RWPE2 (cell line): ENCODE results near the gene HILPDA.

Experiments used
- ATAC-seq: fragments of 200-7000 bp; cut with Tn5 transposase; 3 replicates; pipeline ENCODE4 v1.9.1; 2021; ENCODE audit warnings: low read depth
- DNase-seq: peaks from one replicate; pipeline ENCODE4 v3.0.0-alpha.2; 2020; ENCODE audit warnings: low spot score
- H3K27ac ChIP-seq: fragments of 450-650 bp; 2 replicates; pipeline ENCODE4 v1.5.1; 2017; ENCODE audit warnings: mild to moderate bottlenecking; ENCODE audit not compliant: poor library complexity, severe bottlenecking
- H3K27me3 ChIP-seq: fragments of 250-450 bp; sonication (Bioruptor Pico); 2 replicates; pipeline ENCODE4 v1.5.1; 2021; ENCODE audit warnings: mild to moderate bottlenecking, moderate library complexity; ENCODE audit not compliant: insufficient read depth, poor library complexity, severe bottlenecking
- H3K36me3 ChIP-seq: fragments of 250-450 bp; sonication (Bioruptor Pico); 2 replicates; pipeline ENCODE4 v1.5.1; 2020; ENCODE audit warnings: low read depth, mild to moderate bottlenecking, moderate library complexity
- H3K4me1 ChIP-seq: fragments of 250-450 bp; sonication (Bioruptor Pico); 2 replicates; pipeline ENCODE4 v1.5.1; 2021; ENCODE audit warnings: mild to moderate bottlenecking, moderate library complexity; ENCODE audit not compliant: insufficient read depth, poor library complexity, severe bottlenecking
- H3K4me3 ChIP-seq: fragments of 250-450 bp; sonication (Bioruptor Pico); 2 replicates; pipeline ENCODE4 v1.5.1; 2021; ENCODE audit warnings: mild to moderate bottlenecking, moderate library complexity; ENCODE audit not compliant: severe bottlenecking
- H3K9me3 ChIP-seq: fragments of 250-450 bp; sonication (Bioruptor Pico); 2 replicates; pipeline ENCODE4 v1.5.1; 2021; ENCODE audit warnings: mild to moderate bottlenecking, moderate library complexity; ENCODE audit not compliant: severe bottlenecking
- TF ChIP-seq, protein P1 (sequence below): fragments of 450-650 bp; IDR thresholded peaks from one replicate; pipeline ENCODE4 v1.5.1; 2017; ENCODE audit warnings: mild to moderate bottlenecking, moderate library complexity; ENCODE audit not compliant: poor library complexity, severe bottlenecking

HILPDA gene

GRCh38 chr7:128455543-128456254 lies at the start of gene HILPDA:
TSS of gene HILPDA (plus strand) at chr7:128455878. CDS start at chr7:128457269, 1,391 bp downstream.
- no peaks in the 10 kb centered on the region for H3K9me3 ChIP-seq
- DNase-seq (peak; percentile 87), ATAC-seq (peak; percentile 89)
- peaks cover 14% of the 10 kb centered on the region for H3K36me3 ChIP-seq
- peak within 1 kb of the TSS; percentile 64 for H3K4me3 ChIP-seq
- no peaks in the 10 kb centered on the region for H3K4me1 ChIP-seq
- peak within 1 kb of the TSS; percentile 53 for H3K27ac ChIP-seq
- no peaks in the 10 kb centered on the region for H3K27me3 ChIP-seq
- TF ChIP-seq, protein P1, sequence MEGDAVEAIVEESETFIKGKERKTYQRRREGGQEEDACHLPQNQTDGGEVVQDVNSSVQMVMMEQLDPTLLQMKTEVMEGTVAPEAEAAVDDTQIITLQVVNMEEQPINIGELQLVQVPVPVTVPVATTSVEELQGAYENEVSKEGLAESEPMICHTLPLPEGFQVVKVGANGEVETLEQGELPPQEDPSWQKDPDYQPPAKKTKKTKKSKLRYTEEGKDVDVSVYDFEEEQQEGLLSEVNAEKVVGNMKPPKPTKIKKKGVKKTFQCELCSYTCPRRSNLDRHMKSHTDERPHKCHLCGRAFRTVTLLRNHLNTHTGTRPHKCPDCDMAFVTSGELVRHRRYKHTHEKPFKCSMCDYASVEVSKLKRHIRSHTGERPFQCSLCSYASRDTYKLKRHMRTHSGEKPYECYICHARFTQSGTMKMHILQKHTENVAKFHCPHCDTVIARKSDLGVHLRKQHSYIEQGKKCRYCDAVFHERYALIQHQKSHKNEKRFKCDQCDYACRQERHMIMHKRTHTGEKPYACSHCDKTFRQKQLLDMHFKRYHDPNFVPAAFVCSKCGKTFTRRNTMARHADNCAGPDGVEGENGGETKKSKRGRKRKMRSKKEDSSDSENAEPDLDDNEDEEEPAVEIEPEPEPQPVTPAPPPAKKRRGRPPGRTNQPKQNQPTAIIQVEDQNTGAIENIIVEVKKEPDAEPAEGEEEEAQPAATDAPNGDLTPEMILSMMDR = no peak

DNA sequence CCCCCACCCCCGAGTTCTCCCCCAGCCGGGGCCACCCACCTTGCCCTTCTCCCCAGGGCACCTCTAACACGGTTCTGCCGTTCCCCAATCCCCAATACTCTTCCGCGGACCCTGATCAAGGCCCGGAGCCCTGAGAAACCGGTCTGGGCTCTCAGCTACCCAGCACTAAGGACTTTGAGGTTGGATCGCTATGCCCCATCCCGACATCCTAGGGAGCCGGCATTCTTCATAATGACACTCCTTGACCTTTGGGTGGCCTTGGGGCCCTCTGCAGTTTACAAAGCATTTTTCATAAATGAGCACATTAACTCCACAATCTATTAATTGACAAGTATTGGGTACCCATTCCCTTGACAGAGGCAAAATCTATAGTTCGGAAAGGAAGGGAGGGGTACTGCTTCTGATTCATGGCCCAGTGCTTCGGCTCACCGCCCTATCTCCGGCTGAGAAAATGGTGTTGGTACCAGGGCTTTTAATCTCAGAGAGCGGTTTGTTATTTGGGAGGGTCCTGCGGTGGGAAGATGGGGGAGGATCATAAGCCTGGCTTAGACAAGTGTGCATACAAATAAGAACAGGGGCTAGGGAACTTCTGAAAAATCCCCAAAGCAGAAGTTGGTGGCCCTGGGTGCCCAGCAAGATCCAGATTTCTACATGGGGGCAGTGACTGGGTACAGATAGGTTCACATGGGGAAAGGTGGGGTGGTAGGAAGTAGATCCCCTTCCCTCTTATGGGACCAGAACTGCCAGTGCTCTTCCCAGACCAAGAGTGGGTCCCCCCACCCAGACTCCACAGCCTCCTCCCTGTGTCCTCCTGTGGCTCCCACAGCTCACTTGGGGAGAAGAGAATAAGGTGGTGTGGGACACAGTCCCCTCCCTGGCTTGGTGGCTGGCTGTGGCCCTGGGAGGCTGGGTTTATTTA lies 49.1 kb upstream of the HILPDA start:
- TF ChIP-seq, protein P1 = no peak
- Histone ChIP-seq H3K27me3 (no peaks in the 10 kb centered on the region), H3K4me3 (no peak overlapping the region), H3K9me3 (no peaks in the 10 kb centered on the region), H3K36me3 (peaks cover 24% of the 10 kb centered on the region), H3K27ac (no peak overlapping the region), H3K4me1 (peaks cover 9% of the 10 kb centered on the region)
- DNase-seq (no peak), ATAC-seq (no peak)

GRCh38 chr7:128407233-128407589 lies 48.5 kb upstream of the HILPDA start:
- Histone ChIP-seq H3K27me3 (no peaks in the 10 kb centered on the region), H3K27ac (no peak overlapping the region), H3K4me3 (no peak overlapping the region), H3K9me3 (no peaks in the 10 kb centered on the region), H3K4me1 (peaks cover 9% of the 10 kb centered on the region), H3K36me3 (peaks cover 18% of the 10 kb centered on the region)
- DNase-seq (no peak), ATAC-seq (no peak)
- TF ChIP-seq, protein P1 = no peak

DNA sequence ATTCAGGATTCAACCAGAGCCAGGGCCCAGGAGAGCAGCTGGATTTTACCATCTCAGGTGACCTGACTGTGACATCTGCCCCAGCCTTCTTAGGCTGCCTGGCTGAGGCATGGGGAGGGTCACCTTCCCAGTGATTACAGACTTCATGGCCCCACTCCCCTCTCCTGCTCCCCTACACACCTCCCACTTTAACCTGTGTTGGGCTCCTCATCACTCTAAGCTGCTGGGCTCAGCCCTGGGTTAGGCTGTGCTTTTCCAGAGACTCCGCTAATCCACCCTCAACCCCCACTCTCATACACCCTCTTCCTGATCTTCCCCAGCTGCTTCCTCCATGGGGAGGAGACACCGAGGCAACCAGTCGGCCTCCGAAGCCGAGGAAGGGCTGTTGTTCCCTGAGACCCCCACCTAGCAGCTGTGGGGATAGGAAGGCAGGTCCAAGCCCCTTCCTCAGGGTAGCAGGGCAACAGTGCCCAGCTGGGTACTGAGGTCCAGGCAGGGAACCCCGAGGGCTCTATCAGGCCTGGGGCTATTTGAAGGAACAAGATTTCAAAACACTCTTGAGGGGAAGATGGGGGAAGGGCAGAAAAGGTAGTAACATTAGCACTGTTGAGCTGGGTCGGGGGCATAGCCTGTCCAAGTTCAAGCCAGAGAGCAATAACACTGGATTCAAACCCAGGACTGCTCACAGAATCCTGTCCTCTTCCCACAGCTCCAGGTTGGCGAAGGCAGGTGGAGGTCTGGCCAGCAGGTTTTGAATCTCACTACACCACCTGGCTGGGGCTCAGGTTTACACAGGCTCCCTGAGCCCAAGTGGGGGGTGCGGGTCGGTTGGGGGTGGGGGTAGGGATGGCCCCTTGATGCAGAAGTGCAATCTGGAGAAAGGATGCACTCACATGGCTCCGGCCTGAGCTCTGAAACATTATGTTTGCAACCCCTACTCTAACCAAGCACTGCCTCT lies 47.6 kb upstream of the HILPDA start:
- no peak for ATAC-seq
- no peaks in the 10 kb centered on the region for H3K27me3 ChIP-seq
- no peak for DNase-seq
- H3K4me3 ChIP-seq = no peak overlapping the region
- peak overlapping the region; percentile 34 for H3K27ac ChIP-seq
- H3K36me3 ChIP-seq = peaks cover 9% of the 10 kb centered on the region
- peaks cover 9% of the 10 kb centered on the region for H3K4me1 ChIP-seq
- TF ChIP-seq, protein P1 = no peak
- no peaks in the 10 kb centered on the region for H3K9me3 ChIP-seq
